Bronchial epithelial cell (primary cell): ENCODE data around the gene MOV10L1. TPM values are rescaled to one million over a fixed set of nuclear protein-coding genes. Genes with fewer than 3 reads are reported as not detected.
"Not testable (repeated sequence)": the region's sequence is repeated elsewhere in the genome, so short reads cannot be mapped to it uniquely, and the experiment has no call there.

ENCODE experiments used
- DNase-seq: peaks from one replicate; pipeline ENCODE4 v3.0.0-alpha.2; 2010; ENCODE audit warnings: low read depth
- FAIRE-seq: peaks from 2 replicates; lab custom pipeline; 2011; peaks lifted over from hg19 to GRCh38; lab: Jason Lieb, UNC
- H3K27me3 ChIP-seq: 2 replicates; pipeline ENCODE4 v1.5.1; 2011; ENCODE audit warnings: low read length; ENCODE audit not compliant: control insufficient read depth, insufficient read depth
- H3K36me3 ChIP-seq: 2 replicates; pipeline ENCODE4 v1.5.1; 2011; ENCODE audit warnings: low read length; ENCODE audit not compliant: control insufficient read depth, insufficient read depth
- H3K4me3 ChIP-seq: 2 replicates; pipeline ENCODE4 v1.5.1; 2011; ENCODE audit warnings: mild to moderate bottlenecking, low read depth, low read length, control low read depth
- total RNA-seq: library from RNA; depleted of rRNA; stranded (reverse); fragments of >200 nt; gene quantifications from 2 replicates; pipeline ENCODE4 v1.2.1, GENCODE V29; 2014
- TF ChIP-seq, protein P1 (sequence below): IDR thresholded peaks from 2 replicates; pipeline ENCODE4 v1.5.1; 2011; ENCODE audit warnings: mild to moderate bottlenecking, moderate library complexity, low read length, control low read depth, inconsistent platforms; ENCODE audit not compliant: insufficient read depth, severe bottlenecking

The MOV10L1 gene
- total RNA-seq, 1 donor from 2014 or later, result 0.26 TPM

DNA sequence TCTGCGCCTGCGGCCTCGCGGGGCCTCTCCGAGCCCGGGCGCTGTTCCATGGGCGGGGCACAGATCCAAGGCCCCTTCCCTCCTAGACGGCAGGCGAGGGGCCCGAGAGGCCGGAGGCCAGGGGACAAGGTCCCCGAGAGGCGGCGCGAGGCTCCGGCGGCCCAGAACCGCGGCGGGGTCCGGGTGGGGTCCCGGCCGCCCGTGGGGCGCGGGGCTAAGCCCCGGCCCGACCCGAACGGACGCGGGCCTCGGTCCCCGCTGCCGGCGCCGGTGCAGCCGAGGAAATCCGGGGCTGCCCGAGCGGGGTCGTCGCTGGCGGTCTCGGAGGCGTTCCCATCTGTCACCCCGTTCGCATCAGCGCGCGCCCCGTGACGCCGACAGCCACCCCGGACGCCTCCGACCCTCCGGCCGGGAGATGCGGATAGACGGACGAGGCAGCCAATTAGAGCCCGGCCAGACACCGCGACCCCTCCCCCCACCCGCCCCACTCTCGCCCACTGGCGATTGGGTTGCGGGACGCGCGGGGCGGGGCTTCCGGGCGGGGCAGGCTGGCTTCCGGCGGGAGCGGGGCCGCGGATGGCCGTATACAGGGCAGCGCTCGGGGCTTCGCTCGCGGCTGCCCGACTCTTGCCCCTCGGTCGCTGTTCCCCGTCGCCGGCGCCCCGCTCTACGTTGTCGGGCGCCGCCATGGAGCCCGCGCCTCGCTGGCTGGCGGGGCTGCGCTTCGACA lies 110.8 kb downstream of the MOV10L1 start, which contains the start of gene SELENOO:
TSS of gene SELENOO (plus strand) at position 551 of the 730 bp plus-strand sequence. CDS start at position 577, 26 bp downstream.
- FAIRE-seq, result no peak
- no peaks in the 10 kb centered on the region for H3K27me3 ChIP-seq
- peaks cover 8% of the 10 kb centered on the region for H3K36me3 ChIP-seq
- TF ChIP-seq, protein P1, sequence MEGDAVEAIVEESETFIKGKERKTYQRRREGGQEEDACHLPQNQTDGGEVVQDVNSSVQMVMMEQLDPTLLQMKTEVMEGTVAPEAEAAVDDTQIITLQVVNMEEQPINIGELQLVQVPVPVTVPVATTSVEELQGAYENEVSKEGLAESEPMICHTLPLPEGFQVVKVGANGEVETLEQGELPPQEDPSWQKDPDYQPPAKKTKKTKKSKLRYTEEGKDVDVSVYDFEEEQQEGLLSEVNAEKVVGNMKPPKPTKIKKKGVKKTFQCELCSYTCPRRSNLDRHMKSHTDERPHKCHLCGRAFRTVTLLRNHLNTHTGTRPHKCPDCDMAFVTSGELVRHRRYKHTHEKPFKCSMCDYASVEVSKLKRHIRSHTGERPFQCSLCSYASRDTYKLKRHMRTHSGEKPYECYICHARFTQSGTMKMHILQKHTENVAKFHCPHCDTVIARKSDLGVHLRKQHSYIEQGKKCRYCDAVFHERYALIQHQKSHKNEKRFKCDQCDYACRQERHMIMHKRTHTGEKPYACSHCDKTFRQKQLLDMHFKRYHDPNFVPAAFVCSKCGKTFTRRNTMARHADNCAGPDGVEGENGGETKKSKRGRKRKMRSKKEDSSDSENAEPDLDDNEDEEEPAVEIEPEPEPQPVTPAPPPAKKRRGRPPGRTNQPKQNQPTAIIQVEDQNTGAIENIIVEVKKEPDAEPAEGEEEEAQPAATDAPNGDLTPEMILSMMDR, result no peak
- peak within 1 kb of the TSS; percentile 63 for H3K4me3 ChIP-seq
- DNase-seq, result peak; percentile 63

DNA sequence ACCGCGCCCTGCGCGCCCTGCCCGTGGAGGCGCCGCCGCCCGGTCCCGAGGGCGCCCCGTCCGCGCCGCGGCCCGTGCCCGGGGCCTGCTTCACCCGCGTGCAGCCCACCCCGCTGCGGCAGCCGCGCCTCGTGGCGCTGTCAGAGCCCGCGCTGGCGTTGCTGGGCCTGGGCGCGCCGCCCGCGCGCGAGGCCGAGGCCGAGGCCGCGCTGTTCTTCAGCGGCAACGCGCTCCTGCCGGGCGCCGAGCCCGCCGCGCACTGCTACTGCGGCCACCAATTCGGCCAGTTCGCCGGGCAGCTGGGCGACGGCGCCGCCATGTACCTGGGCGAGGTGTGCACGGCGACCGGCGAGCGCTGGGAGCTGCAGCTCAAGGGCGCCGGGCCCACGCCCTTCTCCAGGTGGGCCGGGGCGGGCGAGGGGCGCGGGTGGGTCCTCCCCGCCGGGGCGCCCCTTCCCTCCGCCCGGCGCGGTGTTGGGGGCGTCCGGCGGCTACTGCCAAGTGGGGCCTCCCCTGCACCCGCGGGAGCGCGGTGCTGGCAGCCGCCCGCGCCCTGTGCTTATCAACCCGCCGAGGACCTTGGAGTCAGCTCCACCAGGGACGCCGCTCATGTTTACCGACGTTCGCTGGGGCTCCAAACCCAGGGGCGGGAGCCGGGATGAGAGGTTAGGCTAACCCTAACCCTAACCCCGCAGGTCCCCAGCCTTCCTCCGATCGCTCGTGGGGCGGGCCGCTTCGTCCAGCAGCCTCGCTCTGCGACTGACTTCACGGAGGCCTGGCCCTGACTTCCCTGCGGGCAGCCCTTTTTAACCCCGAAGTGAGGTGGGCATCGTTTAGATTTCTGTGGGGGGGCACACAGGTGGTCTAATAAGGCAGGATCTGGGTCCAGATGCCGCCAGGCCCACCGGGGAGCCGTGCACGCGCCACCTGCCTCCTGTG lies 111.7 kb downstream of the MOV10L1 start:
- TF ChIP-seq, protein P1, result no peak
- DNase-seq (no peak), FAIRE-seq (no peak)
- peak overlapping the region; percentile 63 for H3K4me3 ChIP-seq
- peaks cover 8% of the 10 kb centered on the region for H3K36me3 ChIP-seq
- H3K27me3 ChIP-seq, result no peaks in the 10 kb centered on the region

- Histone ChIP-seq H3K36me3 (peaks cover 9% of the 10 kb centered on the region), H3K4me3 (peak overlapping the region; percentile 63), H3K27me3 (no peaks in the 10 kb centered on the region)
- DNase-seq, result no peak
- FAIRE-seq, result no peak
- TF ChIP-seq, protein P1, result no peak
Measured at GRCh38 chr22:50202130-50202666, 112.4 kb downstream of the MOV10L1 start.

DNA sequence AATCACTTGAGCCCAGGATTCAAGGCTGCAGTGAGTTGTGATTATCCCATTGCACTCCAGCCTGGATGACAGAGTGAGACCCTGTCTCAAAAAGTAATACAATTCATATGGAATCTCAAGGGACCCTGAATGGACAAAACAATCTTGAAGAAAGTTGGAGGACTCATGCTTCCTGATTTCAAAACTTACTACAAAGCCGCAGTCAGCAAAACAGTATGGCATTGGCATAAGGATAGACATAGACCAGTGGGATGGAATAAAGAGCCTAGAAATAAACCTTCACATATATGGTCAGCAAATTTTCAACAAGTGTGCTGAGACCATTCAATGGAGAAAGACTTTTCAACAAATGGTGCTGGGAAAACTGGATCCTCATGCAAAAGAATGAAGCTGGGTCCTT lies 113.5 kb downstream of the MOV10L1 start:
- Histone ChIP-seq H3K4me3 (no peak overlapping the region), H3K36me3 (peaks cover 12% of the 10 kb centered on the region), H3K27me3 (no peaks in the 10 kb centered on the region)
- TF ChIP-seq, protein P1, result no peak
- FAIRE-seq (no peak), DNase-seq (no peak)

DNA sequence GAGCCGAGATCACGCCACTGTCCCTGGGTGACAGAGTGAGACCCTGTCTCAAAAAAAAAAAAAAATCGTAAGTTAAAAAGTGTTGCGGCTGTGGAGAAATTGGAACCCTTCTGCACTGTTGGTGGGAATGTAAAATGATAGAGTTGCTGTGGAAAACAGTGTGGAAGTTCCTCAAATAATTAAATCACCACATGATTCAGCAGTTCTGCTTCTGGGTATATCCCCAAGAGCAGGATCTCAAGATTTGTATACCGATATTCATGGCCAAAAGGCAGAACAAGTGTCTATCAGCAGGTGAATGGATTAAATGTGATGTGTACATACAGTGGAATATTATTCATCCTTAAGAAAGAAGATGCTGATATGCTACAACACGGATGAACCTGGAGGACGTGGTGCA lies 114.8 kb downstream of the MOV10L1 start:
- H3K4me3 ChIP-seq, result no peak overlapping the region
- FAIRE-seq (no peak), DNase-seq (no peak)
- TF ChIP-seq, protein P1, result no peak
- H3K27me3 ChIP-seq, result no peaks in the 10 kb centered on the region
- H3K36me3 ChIP-seq, result peaks cover 14% of the 10 kb centered on the region

DNA sequence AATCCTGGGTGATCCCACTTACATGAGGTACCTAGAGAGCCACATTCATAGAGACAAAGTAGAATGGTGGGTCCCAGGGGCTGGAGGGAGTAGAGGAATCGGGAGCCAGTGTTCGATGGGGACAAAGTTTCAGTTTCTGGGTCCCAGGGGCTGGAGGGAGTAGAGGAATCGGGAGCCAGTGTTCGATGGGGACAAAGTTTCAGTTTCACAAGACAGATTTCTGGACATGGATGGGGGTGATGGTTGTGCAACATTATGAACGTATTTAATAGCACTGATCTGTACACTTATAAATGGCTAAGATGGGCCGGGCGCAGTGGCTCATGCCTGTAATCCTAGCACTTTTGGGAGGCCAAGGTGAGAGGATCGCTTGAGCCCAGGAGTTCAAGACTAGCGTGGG lies 115.2 kb downstream of the MOV10L1 start:
- H3K27me3 ChIP-seq, H3K4me3 ChIP-seq, DNase-seq: not testable (repeated sequence)
- peak; percentile 68 for FAIRE-seq
- peaks cover 15% of the 10 kb centered on the region for H3K36me3 ChIP-seq
